Activated CD4-positive, alpha-beta T cell treated with anti-CD3 and anti-CD28 coated beads for 36 hours (primary cell): ENCODE measurements around the gene SH2D3A. TPM values are rescaled to one million over a fixed set of nuclear protein-coding genes. Genes with fewer than 3 reads are reported as not detected.
"Not testable (repeated sequence)": the region's sequence is repeated elsewhere in the genome, so short reads cannot be mapped to it uniquely, and the experiment has no call there.

Experiments
- ATAC-seq: fragments of 200-7000 bp; cut with Tn5 transposase; one replicate; pipeline ENCODE4 v1.10.0; 2021; ENCODE audit warnings: mild to moderate bottlenecking, moderate library complexity
- CTCF ChIA-PET: fragments of 350-600 bp; sonication (Branson Sonifier 250); formaldehyde crosslinking; loops from one replicate; lab custom pipeline; 2021; ENCODE audit warnings: antibody characterized with exemption; lab: Charles Lee
- POLR2A ChIA-PET: fragments of 350-600 bp; sonication (Branson Sonifier 250); formaldehyde crosslinking; loops from one replicate; lab custom pipeline; 2021; ENCODE audit warnings: antibody characterized with exemption, inconsistent platforms; lab: Charles Lee
- DNase-seq: peaks from one replicate; pipeline ENCODE4 v3.0.0-alpha.2; 2020
- H3K27ac Mint-ChIP-seq: one replicate; pipeline ENCODE4 v1.8.0; 2021; ENCODE audit warnings: mixed read lengths
- H3K27me3 Mint-ChIP-seq: one replicate; pipeline ENCODE4 v1.8.0; 2021; ENCODE audit warnings: mixed read lengths
- H3K36me3 Mint-ChIP-seq: one replicate; pipeline ENCODE4 v1.8.0; 2021; ENCODE audit warnings: low read depth, mixed read lengths
- H3K4me1 Mint-ChIP-seq: one replicate; pipeline ENCODE4 v1.8.0; 2021; ENCODE audit warnings: mixed read lengths
- H3K4me3 Mint-ChIP-seq: one replicate; pipeline ENCODE4 v1.8.0; 2021; ENCODE audit warnings: mild to moderate bottlenecking, moderate library complexity, mixed read lengths
- H3K9me3 Mint-ChIP-seq: one replicate; pipeline ENCODE4 v1.8.0; 2021; ENCODE audit warnings: low read depth, mixed read lengths
- intact Hi-C, 2 experiments: fragments of 100-400 bp; cut with DNase I in 1 of 2; cut with micrococcal nuclease in 1 of 2; formaldehyde crosslinking; loops; one replicate each; pipeline versions ENCODE4 v1.14.2 to v1.15.1; 2022 to 2024; cut with DNase I, micrococcal nuclease
- total RNA-seq, 2 experiments: library from RNA; stranded (reverse); gene quantifications; one replicate each; pipeline ENCODE4 v1.2.3, GENCODE V29; 2021

SH2D3A gene
- total RNA-seq, 2 experiments from 2014 or later = 20.7 to 23.2 TPM

DNA sequence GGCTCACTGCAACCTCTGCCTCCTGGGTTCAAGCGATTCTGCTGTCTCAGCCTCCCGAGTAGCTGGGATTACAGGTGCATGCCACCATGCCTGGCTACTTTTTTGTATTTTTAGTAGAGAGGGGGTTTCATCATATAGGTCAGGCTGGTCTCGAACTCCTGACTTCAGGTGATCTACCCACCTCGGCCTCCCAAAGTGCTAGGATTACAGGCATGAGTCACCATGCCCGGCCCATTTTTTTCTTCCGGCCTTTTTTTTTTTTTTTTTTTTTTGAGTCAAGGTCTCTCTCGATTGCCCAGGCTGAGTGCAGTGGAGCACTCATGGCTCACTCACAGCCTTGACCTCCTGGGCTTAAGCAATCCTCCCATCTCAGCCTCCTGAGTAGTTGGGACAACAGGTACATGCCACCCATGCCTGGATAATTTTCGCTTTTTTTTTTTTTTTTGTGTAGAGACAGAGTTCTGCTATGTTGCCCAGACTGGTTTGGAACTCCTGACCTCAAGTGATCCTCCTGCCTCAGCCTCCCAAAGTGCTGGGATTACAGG, 4.9 kb downstream of the SH2D3A start:
- H3K27ac Mint-ChIP-seq, ATAC-seq, CTCF ChIA-PET, intact Hi-C loops, H3K4me3 Mint-ChIP-seq, H3K27me3 Mint-ChIP-seq, DNase-seq, H3K9me3 Mint-ChIP-seq: not testable (repeated sequence)
- POLR2A ChIA-PET = interaction anchor here (0.6 kb wide), 1 partner anchor 171 kb away, joined by 3 read pairs; no protein-coding TSS in a partner anchor
- H3K36me3 Mint-ChIP-seq = peaks cover 26% of the 10 kb centered on the region
- H3K4me1 Mint-ChIP-seq = peaks cover 19% of the 10 kb centered on the region

DNA sequence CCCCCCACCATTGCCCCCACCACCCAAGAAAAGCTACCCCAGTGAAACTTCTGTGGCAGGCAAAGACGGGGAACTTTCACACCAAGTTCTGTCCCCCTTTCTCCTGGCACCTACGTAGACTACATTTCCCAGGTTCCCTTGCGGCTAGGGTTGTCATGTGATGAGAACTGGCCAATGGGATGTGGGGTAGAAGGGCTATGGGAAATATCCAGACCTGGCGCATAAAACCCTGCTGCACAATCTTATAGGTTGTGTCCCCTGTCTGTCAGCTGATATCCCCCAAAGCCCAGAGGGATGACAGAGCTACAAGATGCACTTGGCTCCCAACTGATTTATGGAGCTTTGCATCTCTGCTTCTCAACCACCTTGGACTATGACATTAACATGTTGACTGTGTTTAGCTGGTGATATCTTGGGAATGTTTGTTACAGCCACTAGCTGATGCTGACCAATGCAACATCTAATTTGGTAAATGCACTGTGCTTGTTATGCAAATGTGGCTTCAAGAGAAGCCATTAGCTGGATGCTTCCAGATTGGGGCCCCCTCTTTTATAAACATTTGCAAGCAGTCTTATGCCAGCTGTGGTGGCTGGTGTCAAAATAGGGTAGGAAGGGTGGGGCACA, 6.1 kb downstream of the SH2D3A start:
- Mint-ChIP-seq H3K4me3 (no peak overlapping the region), H3K9me3 (no peaks in the 10 kb centered on the region), H3K27ac (no peak overlapping the region), H3K4me1 (peaks cover 15% of the 10 kb centered on the region), H3K27me3 (no peaks in the 10 kb centered on the region), H3K36me3 (peaks cover 30% of the 10 kb centered on the region)
- peak; percentile 55 for DNase-seq
- CTCF ChIA-PET = interaction anchor here (0.6 to 0.8 kb wide), 3 partner anchors 71 to 335 kb away, joined by 3 read pairs; no protein-coding TSS in a partner anchor
- intact Hi-C loops = no loop called here
- POLR2A ChIA-PET = no interaction called here
- ATAC-seq = peak; percentile 65

DNA sequence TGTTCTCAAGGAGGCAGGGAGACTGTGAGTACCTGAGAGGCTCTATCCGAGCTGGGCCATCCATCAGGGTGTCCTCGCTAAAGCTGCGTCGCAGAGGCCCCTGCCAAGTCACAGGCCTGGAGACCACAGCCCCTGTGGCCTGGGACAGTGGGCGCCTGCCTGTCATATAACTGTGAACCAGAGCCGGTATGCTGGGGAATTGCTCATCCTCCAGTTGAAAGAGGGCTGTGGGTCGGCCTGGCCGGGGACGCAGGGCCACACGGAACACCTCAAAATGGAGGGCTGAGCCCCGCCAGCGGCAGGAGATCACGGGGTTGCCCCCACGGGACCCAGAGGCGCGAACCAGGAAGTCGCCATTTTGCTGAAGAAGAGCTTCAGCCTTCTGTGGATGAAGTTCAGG, 6.6 kb downstream of the SH2D3A start:
- no peak for ATAC-seq
- intact Hi-C loops = no loop called here
- DNase-seq = no peak
- CTCF ChIA-PET = interaction anchor here (0.6 kb wide), 2 partner anchors 16 to 335 kb away, joined by 3 read pairs; no protein-coding TSS in a partner anchor
- no peak overlapping the region for H3K4me3 Mint-ChIP-seq
- H3K27ac Mint-ChIP-seq = no peak overlapping the region
- no peaks in the 10 kb centered on the region for H3K9me3 Mint-ChIP-seq
- H3K36me3 Mint-ChIP-seq = peaks cover 30% of the 10 kb centered on the region
- POLR2A ChIA-PET = no interaction called here
- peaks cover 10% of the 10 kb centered on the region for H3K4me1 Mint-ChIP-seq
- no peaks in the 10 kb centered on the region for H3K27me3 Mint-ChIP-seq

DNA sequence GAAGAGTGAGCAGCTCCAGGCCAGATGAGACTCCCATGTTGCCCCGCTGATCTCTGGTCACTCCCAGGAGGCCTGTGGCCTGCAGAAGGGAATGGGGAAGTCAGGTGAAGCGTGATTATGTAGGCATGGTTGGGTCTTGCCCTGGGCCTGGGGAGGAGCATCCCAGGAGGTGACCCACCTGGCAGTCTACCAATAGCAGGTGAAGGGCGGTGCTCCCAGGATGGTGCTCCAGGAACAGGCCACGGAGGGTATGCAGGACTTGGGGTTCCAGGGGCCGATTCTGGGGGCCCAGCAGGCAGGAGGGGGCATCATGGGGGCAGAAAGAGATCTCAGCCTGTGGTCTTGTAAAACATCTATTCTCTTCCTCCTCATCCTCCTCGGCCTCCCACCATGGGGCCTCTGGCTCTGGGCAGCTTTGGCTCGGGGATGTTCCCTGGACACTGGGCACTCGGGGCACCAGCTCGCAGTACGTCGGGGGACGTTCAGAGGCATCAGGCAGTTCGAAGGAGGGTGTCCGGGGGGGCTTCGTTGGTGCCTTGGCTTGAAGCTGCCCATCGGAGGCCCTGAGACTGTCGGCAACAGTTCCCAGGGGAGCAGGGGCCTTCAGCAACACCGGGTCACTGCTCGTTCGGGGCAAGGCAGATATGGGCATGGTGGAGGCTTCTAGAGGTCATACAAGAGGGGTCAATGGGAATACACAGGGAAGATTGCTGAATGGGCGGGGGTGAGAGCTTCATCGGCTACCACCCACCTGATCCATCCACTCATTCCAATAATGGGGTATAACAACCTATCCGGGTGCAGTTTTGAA, 12.4 kb downstream of the SH2D3A start:
- H3K4me1 Mint-ChIP-seq = peaks cover 13% of the 10 kb centered on the region
- intact Hi-C loops = no loop called here
- H3K4me3 Mint-ChIP-seq = no peak overlapping the region
- ATAC-seq (no peak), DNase-seq (no peak)
- no peaks in the 10 kb centered on the region for H3K27me3 Mint-ChIP-seq
- H3K27ac Mint-ChIP-seq = no peak overlapping the region
- H3K36me3 Mint-ChIP-seq = peaks cover 46% of the 10 kb centered on the region
- ChIA-PET POLR2A (interaction anchor here (1.1 to 1.2 kb wide), 2 partner anchors 17 to 107 kb away, joined by 3 read pairs; partner anchors contain the start of gene GPR108), CTCF (interaction anchor here (0.5 kb wide), 1 partner anchor 94 kb away, joined by 3 read pairs; no protein-coding TSS in a partner anchor)
- no peaks in the 10 kb centered on the region for H3K9me3 Mint-ChIP-seq

DNA sequence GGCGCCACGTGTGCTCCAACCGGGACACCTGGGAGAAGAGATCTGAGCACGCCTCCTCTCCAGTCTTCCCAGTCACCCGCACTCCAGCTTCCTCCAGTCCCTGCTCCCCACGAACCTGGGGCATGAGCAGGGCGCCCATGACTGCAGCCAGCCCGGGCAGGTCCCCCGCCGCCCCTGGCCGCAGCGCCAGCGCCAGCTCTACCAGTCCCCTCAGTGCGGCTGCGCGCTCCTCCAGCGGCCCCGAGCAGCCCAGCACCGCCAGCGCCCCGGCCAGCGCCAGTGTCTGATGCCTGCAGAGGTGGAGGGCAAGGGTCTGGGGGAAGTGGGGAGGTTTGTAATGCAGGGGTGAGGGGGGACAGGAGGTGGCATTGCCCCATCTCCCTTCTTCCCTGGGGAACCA, 13.1 kb downstream of the SH2D3A start:
- intact Hi-C loops = no loop called here
- H3K4me3 Mint-ChIP-seq = no peak overlapping the region
- peaks cover 46% of the 10 kb centered on the region for H3K36me3 Mint-ChIP-seq
- ATAC-seq (no peak), DNase-seq (no peak)
- CTCF ChIA-PET = interaction anchor here (0.5 kb wide), 1 partner anchor 95 kb away, joined by 3 read pairs; no protein-coding TSS in a partner anchor
- POLR2A ChIA-PET = interaction anchor here (1.1 kb wide), 1 partner anchor 107 kb away, joined by 3 read pairs; no protein-coding TSS in a partner anchor
- H3K9me3 Mint-ChIP-seq = no peaks in the 10 kb centered on the region
- no peak overlapping the region for H3K27ac Mint-ChIP-seq
- H3K4me1 Mint-ChIP-seq = peaks cover 13% of the 10 kb centered on the region
- no peaks in the 10 kb centered on the region for H3K27me3 Mint-ChIP-seq

DNA sequence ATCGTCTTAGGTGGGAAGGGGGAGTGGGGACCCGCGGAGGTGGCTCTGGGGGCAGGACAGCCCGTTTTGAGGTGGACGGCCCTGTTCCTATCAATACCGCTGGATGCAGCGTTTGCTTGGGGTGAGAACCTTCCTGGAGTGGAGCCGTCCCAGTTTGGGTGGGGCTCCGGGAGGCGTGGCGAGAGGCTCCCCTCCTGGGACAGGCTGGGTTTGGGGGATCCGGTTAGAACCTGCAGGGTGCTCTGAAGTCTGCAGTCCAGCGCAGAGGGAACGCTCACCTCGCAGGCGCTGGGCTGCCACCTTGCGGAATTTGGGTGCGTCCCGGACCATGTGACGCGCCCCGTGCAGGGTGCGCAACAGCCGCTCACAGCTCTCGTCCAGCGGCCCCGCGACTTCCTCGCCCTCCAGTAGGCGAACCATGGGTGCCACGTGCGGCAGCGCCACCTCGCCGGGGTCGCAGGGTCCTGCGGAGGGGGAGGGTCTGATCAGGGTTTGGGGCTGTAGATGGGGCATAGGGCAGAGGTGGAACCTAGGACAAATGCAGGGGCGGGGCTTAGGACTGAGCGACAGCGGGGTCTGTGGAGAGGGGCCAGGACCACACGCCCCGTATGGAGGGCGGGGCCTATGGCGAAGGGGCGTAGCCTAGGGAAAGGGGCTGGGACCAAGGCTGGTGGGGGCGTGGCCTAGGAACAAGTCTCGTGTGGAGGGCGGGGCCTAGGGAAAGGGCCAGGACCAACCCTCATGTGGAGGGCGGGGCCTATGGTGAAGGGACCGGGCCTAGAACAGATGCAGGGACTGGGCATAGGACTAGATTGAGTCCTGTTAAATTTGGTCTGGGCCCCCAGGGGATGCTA, 13.8 kb downstream of the SH2D3A start:
- DNase-seq (peak; percentile 93), ATAC-seq (peak; percentile 94)
- intact Hi-C loops = loop anchor here (1.0 to 2.0 kb wide), 8 partner anchors 14 to 328 kb away; partner anchors contain the start of genes SH2D3A (in 2 of the 2) and TRIP10 (in 2 of the 2)
- H3K36me3 Mint-ChIP-seq = peaks cover 46% of the 10 kb centered on the region
- POLR2A ChIA-PET = interaction anchor here (0.7 to 1.1 kb wide), 2 partner anchors 19 to 108 kb away, joined by 3 read pairs; no protein-coding TSS in a partner anchor
- no peaks in the 10 kb centered on the region for H3K9me3 Mint-ChIP-seq
- peaks cover 13% of the 10 kb centered on the region for H3K4me1 Mint-ChIP-seq
- H3K27me3 Mint-ChIP-seq = no peaks in the 10 kb centered on the region
- peak overlapping the region; percentile 59 for H3K4me3 Mint-ChIP-seq
- H3K27ac Mint-ChIP-seq = peak overlapping the region; percentile 47
- CTCF ChIA-PET = interaction anchor here (1.0 kb wide), 1 partner anchor 237 kb away, joined by 3 read pairs; no protein-coding TSS in a partner anchor

DNA sequence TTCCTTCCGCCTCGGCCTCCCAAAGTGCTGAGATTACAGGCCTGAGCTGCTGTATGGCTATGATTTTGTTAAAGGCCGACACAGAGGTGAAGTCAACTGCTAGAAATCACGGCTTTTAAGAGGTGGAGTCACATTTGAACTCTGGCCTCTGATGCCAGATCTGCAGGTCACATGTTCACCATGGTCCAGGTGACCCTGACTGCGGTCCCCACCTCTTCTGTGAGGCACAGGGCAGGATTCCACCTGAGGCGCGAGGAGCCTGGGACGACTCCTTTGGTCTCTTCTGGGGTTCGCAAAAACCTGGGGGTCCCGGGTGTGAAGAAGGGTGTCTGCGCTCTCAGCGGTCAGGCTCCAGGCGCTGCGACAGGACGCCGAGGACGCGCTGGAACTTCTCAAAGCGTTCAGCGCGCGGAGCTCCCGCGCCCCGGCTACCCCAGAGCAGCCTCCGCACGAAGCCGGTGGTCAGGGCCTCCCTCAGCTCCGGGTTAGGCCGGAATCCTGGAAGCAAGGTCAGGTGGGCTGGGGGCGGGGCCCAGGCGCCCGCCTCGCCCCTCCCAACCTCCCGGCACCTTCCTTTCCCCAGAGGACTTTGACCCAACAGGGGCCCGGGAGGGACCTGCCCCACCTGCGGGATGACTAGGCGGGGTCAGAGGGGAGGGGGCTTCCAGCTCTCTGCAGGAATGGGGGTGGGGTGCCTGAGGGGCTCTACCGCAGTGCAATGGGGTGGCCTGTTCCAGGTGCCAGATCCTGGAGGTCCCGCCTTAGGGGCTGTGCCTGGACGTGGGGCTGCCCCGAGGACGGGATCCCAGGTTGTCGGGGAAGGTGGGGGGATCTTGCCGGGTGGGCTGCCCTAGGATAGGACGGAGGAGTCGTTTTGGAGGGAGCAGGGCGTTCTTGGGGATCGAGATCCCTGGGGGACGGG, 14.7 kb downstream of the SH2D3A start:
- Mint-ChIP-seq H3K27me3 (no peaks in the 10 kb centered on the region), H3K4me3 (no peak overlapping the region), H3K27ac (peak overlapping the region; percentile 37), H3K4me1 (peaks cover 13% of the 10 kb centered on the region), H3K36me3 (peaks cover 48% of the 10 kb centered on the region), H3K9me3 (no peaks in the 10 kb centered on the region)
- ATAC-seq (no peak), DNase-seq (no peak)
- intact Hi-C loops = loop anchor here (1.0 to 2.0 kb wide), 8 partner anchors 13 to 327 kb away; partner anchors contain the start of genes SH2D3A (in 2 of the 2) and TRIP10 (in 2 of the 2)
- ChIA-PET CTCF (interaction anchor here (0.5 to 1.0 kb wide), 2 partner anchors 26 to 236 kb away, joined by 3 read pairs; no protein-coding TSS in a partner anchor), POLR2A (interaction anchor here (0.7 kb wide), 1 partner anchor 20 kb away, joined by 3 read pairs; no protein-coding TSS in a partner anchor)

DNA sequence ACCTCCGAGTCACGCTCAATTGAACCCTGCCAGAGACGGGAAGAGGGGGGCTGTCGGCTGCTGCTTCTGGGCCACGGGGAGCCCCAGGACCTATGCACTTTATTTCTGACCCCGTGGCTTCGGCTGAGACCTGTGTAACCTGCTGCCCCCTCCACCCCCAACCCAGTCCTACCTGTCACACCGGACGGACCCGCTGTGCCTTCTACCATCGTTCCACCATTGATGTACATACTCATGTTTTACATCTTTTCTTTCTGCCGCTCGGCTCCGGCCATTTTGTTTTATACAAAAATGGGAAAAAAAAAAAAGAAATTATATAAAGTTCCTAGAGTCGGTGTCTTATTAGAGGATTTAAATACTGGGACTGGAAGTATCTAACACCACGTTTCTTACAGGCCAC, 16.0 kb downstream of the SH2D3A start:
- DNase-seq = no peak
- no peak for ATAC-seq
- H3K36me3 Mint-ChIP-seq = peaks cover 53% of the 10 kb centered on the region
- peaks cover 11% of the 10 kb centered on the region for H3K4me1 Mint-ChIP-seq
- no peaks in the 10 kb centered on the region for H3K9me3 Mint-ChIP-seq
- no peak overlapping the region for H3K27ac Mint-ChIP-seq
- ChIA-PET POLR2A (no interaction called here), CTCF (no interaction called here)
- H3K4me3 Mint-ChIP-seq = no peak overlapping the region
- intact Hi-C loops = no loop called here
- H3K27me3 Mint-ChIP-seq = no peaks in the 10 kb centered on the region

DNA sequence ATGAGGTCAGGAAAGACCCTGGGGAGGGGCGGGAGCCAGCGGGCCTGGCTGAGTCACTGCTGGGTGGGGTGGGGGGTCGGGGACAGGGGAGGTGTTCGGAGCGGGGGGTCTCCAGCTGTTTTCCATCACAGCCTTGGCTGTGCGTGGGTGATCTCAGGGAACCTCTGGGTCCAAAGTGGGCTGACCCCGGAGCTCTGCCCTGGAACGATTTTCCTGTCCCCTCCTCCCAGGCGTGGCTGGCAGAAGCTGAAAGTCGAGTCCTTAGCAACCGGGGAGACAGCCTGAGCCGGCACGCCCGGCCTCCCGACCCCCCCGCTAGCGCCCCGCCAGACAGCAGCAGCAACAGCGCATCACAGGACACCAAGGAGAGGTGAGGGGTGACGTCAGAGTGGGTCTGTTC, 17.2 kb downstream of the SH2D3A start:
- Mint-ChIP-seq H3K27me3 (no peaks in the 10 kb centered on the region), H3K36me3 (peaks cover 58% of the 10 kb centered on the region), H3K27ac (no peak overlapping the region), H3K4me1 (peaks cover 11% of the 10 kb centered on the region), H3K9me3 (no peaks in the 10 kb centered on the region), H3K4me3 (no peak overlapping the region)
- POLR2A ChIA-PET = no interaction called here
- intact Hi-C loops = no loop called here
- ATAC-seq = no peak
- no peak for DNase-seq
- CTCF ChIA-PET = interaction anchor here (0.6 to 1.1 kb wide), 3 partner anchors 12 to 233 kb away, joined by 3 read pairs; partner anchors contain the start of gene GPR108

DNA sequence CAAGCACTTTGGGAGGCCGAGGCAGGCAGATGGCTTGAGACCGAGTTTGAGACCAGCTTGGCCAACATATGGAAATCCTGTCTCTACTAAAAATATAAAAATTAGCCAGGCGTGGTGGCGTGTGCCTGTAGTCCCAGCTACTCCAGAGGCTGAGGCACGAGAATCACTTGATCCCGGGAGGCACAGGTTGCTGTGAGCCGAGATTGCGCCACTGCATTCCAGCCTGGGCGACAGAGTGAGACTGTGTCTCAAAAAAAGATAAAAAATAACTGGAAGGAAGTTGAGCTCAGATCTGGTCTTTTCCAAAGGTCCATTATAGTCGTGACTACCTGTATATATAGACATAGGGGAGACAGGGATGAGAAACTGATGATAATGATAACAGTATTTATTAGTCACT, 18.7 kb downstream of the SH2D3A start:
- ATAC-seq, CTCF ChIA-PET, H3K4me1 Mint-ChIP-seq, POLR2A ChIA-PET, H3K9me3 Mint-ChIP-seq, H3K27ac Mint-ChIP-seq, H3K4me3 Mint-ChIP-seq, DNase-seq, intact Hi-C loops, H3K27me3 Mint-ChIP-seq: not testable (repeated sequence)
- peaks cover 54% of the 10 kb centered on the region for H3K36me3 Mint-ChIP-seq
